ENCODE results near the gene PRKG1.

The PRKG1 gene

GRCh38 chr10:51090190-51090589, 15.9 kb downstream of the PRKG1 start:
- Histone ChIP-seq H3K9ac (ENCODE audit: low read depth, low read length, poor library complexity, severe bottlenecking) (no peak overlapping the region), H4K20me1 (ENCODE audit: insufficient read depth, low read length, poor library complexity, severe bottlenecking) (no peaks in the 10 kb centered on the region), H3K9me3 (ENCODE audit: insufficient read depth, low read depth, low read length) (no peaks in the 10 kb centered on the region), H3K4me1 (ENCODE audit: insufficient read depth, low read length, poor library complexity, severe bottlenecking) (no peaks in the 10 kb centered on the region), H3F3A (ENCODE audit: low read depth) (no peaks in the 10 kb centered on the region), H3K79me2 (ENCODE audit: insufficient read depth, low read length) (no peaks in the 10 kb centered on the region), H3K4me3 (ENCODE audit: low read length, poor library complexity, severe bottlenecking) (no peak overlapping the region), H3K9me2 (replicated peaks; ENCODE audit: low read depth, low read length) (no peaks in the 10 kb centered on the region), H3K27me3 (ENCODE audit: insufficient read depth, low read length, poor library complexity, severe bottlenecking) (no peaks in the 10 kb centered on the region), H3K36me3 (ENCODE audit: insufficient read depth, low read length) (no peaks in the 10 kb centered on the region), H3K4me2 (ENCODE audit: low read depth, low read length, poor library complexity, severe bottlenecking) (no peak overlapping the region), H2AFZ (ENCODE audit: low read length) (no peak overlapping the region)
- TF ChIP-seq CTCF (conservative IDR thresholded peaks at IDR 0.05; ENCODE audit: low read length) (no peak), EZH2phosphoT487 (IDR thresholded peaks at IDR 0.05; ENCODE audit: borderline replicate concordance) (no peak)

DNA sequence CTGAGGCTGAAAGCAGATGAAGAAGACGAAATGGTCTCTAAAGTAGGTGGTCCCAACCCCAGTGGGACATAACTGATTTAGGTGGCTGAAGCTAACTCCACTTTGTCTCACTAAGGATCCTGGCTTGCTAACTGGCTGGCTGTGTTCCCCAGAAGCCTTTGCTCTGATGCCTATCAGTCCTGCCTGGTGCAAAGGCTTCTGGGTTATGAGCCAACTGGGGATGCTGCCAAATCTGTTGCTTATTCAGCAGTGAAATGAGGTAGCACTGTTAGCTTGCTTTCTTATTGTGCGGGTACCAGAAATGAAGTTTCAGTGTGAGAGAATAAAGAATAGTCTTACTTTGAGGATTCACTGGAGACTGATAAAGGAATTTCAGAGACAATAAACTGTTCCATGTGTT, 18.1 kb downstream of the PRKG1 start:
- H3K27me3 ChIP-seq (ENCODE audit: insufficient read depth, low read length, poor library complexity, severe bottlenecking), result no peaks in the 10 kb centered on the region
- no peak overlapping the region for H3K4me2 ChIP-seq (ENCODE audit: low read depth, low read length, poor library complexity, severe bottlenecking)
- no peaks in the 10 kb centered on the region for H3K4me1 ChIP-seq (ENCODE audit: insufficient read depth, low read length, poor library complexity, severe bottlenecking)
- H3K36me3 ChIP-seq (ENCODE audit: insufficient read depth, low read length), result no peaks in the 10 kb centered on the region
- TF ChIP-seq EZH2phosphoT487 (IDR thresholded peaks at IDR 0.05; ENCODE audit: borderline replicate concordance) (no peak), CTCF (conservative IDR thresholded peaks at IDR 0.05; ENCODE audit: low read length) (no peak)
- H3K9me2 ChIP-seq (replicated peaks; ENCODE audit: low read depth, low read length), result no peaks in the 10 kb centered on the region
- no peaks in the 10 kb centered on the region for H4K20me1 ChIP-seq (ENCODE audit: insufficient read depth, low read length, poor library complexity, severe bottlenecking)
- H3K9ac ChIP-seq (ENCODE audit: low read depth, low read length, poor library complexity, severe bottlenecking), result no peak overlapping the region
- H3K4me3 ChIP-seq (ENCODE audit: low read length, poor library complexity, severe bottlenecking), result no peak overlapping the region
- H2AFZ ChIP-seq (ENCODE audit: low read length), result no peak overlapping the region
- no peaks in the 10 kb centered on the region for H3K79me2 ChIP-seq (ENCODE audit: insufficient read depth, low read length)
- H3F3A ChIP-seq (ENCODE audit: low read depth), result no peaks in the 10 kb centered on the region
- H3K9me3 ChIP-seq (ENCODE audit: insufficient read depth, low read depth, low read length), result no peaks in the 10 kb centered on the region

DNA sequence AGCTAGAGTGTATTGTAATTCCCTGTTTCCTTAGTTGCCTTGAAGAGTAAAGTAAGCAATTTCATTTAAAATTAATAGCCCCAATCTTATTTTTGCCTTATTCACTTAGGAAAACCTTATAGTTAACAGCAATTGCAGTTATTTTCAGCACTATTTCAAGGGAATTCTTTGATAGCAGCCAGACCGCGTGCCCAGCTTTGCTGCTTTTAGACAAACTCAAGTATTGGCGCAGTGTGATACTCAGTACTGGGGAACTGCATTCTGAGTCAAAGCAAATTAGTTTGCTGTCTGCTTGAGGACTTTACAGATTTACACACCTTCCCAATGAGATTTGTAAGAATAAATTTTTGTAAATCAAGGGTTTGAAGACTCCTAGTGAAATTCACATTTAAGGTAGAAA, 21.2 kb downstream of the PRKG1 start:
- no peak for TF ChIP-seq EZH2phosphoT487 (IDR thresholded peaks at IDR 0.05; ENCODE audit: borderline replicate concordance)
- TF ChIP-seq CTCF (conservative IDR thresholded peaks at IDR 0.05; ENCODE audit: low read length), result no peak
- Histone ChIP-seq H3K4me1 (ENCODE audit: insufficient read depth, low read length, poor library complexity, severe bottlenecking) (no peaks in the 10 kb centered on the region), H3K4me3 (ENCODE audit: low read length, poor library complexity, severe bottlenecking) (no peak overlapping the region), H3K4me2 (ENCODE audit: low read depth, low read length, poor library complexity, severe bottlenecking) (no peak overlapping the region), H2AFZ (ENCODE audit: low read length) (no peak overlapping the region), H3F3A (ENCODE audit: low read depth) (no peaks in the 10 kb centered on the region), H3K79me2 (ENCODE audit: insufficient read depth, low read length) (no peaks in the 10 kb centered on the region), H3K9me3 (ENCODE audit: insufficient read depth, low read depth, low read length) (no peaks in the 10 kb centered on the region), H3K9me2 (replicated peaks; ENCODE audit: low read depth, low read length) (no peaks in the 10 kb centered on the region), H3K9ac (ENCODE audit: low read depth, low read length, poor library complexity, severe bottlenecking) (no peak overlapping the region), H4K20me1 (ENCODE audit: insufficient read depth, low read length, poor library complexity, severe bottlenecking) (no peaks in the 10 kb centered on the region), H3K36me3 (ENCODE audit: insufficient read depth, low read length) (no peaks in the 10 kb centered on the region), H3K27me3 (ENCODE audit: insufficient read depth, low read length, poor library complexity, severe bottlenecking) (no peaks in the 10 kb centered on the region)

Data from Loucy (cell line).